Ovary (tissue), 9 donors: Measurements from ENCODE around the gene QSOX2. TPM values are rescaled to one million over a fixed set of nuclear protein-coding genes. Genes with fewer than 3 reads are reported as not detected.

Source experiments
- DNase-seq, 5 donors: peaks; one replicate each; pipeline ENCODE4 v3.0.0-alpha.2; 2019 to 2020
- H3K27ac ChIP-seq, 2 donors: fragments of 200-600 bp; one replicate each; pipeline versions ENCODE4 v1.5.1 to v1.8.0; 2019 to 2022
- H3K27me3 ChIP-seq: fragments of 200-600 bp; one replicate; pipeline ENCODE4 v1.8.0; 2022
- H3K36me3 ChIP-seq: fragments of 200-600 bp; sonication (generic); one replicate; pipeline ENCODE4 v1.5.1; 2019
- H3K4me1 ChIP-seq: one replicate; pipeline ENCODE4 v1.8.1; 2013; ENCODE audit warnings: mild to moderate bottlenecking, moderate library complexity; ENCODE audit not compliant: insufficient read depth
- H3K4me3 ChIP-seq: fragments of 200-600 bp; sonication (generic); one replicate; pipeline ENCODE4 v1.5.1; 2017
- H3K9me3 ChIP-seq, 2 donors: fragments of 200-600 bp in 1 of 2; sonication (generic) in 1 of 2; one replicate each; pipeline versions ENCODE4 v1.5.1 to v1.8.1; 2013 to 2019; ENCODE audit warnings: mild to moderate bottlenecking in 1 of 2, moderate library complexity in 1 of 2
- EP300 ChIP-seq: sonication (generic); formaldehyde crosslinking; IDR thresholded peaks from one replicate; pipeline ENCODE4 v1.6.1; 2017; ENCODE audit warnings: antibody characterized with exemption
- POLR2A ChIP-seq: fragments of 450-650 bp; IDR thresholded peaks from one replicate; pipeline ENCODE4 v1.6.1; 2017; ENCODE audit warnings: antibody characterized with exemption, mild to moderate bottlenecking, moderate library complexity
- WGBS, 3 donors: extraction: QIAGEN DNeasy Blood & Tissue Kit in 1 of 3; methylation state at CpG; one replicate each; pipeline versions ENCODE4 v1.1.5 to v1.1.7; 2013 to 2017; 5-methylcytosine and 5-hydroxymethylcytosine counted together
- intact Hi-C, 4 donors: fragments of 100-400 bp; cut with DNase I; formaldehyde crosslinking; loops; one replicate each; pipeline versions ENCODE4 v1.11.0 to v1.15.1; 2022 to 2023
- polyA plus RNA-seq, 2 donors: library from polyadenylated mRNA; stranded (reverse); fragments of 200-250 nt in 1 of 2; fragments of 350-450 nt in 1 of 2; fragmentation: Illumina TruSeq in 1 of 2; extraction: RNeasy Lipid Tissue Mini Kit (QIAGEN cat#74804) in 1 of 2; gene quantifications; one replicate each; pipeline ENCODE4 v1.2.3, GENCODE V29; 2013 to 2014
- total RNA-seq, 7 donors: library from RNA; depleted of rRNA in 2 of 7; stranded (reverse); fragments of >200 nt in 2 of 7; fragmentation: NEBNext Ultra II Directional in 3 of 7; extraction: Animal tissue kit (Norgen Biotek cat#: 25700) in 3 of 7; gene quantifications; one replicate each; pipeline versions ENCODE4 v1.1.0 to v1.2.4, GENCODE V29; 2016 to 2023
- TF ChIP-seq, protein P1 (sequence below), 3 donors: fragments of 450-650 bp in 2 of 3; fragments of 200-600 bp in 1 of 3; IDR thresholded peaks; one replicate each; pipeline versions ENCODE4 v1.5.1 to v1.8.0; 2016 to 2022; ENCODE audit warnings: antibody characterized with exemption in 3 of 3, mild to moderate bottlenecking in 1 of 3
- donor health status: DM: no; HTN: no; CAD: no; lungs with moderate emphysema.
- donor health status: DM: no; HTN: no; CAD: no.
- donor health status: Bipolar disorder and iron deficiency.
- donor health status: DM: yes; HTN: yes; CAD: no.
- donor health status: DM: no; HTN: no; CAD: no.
- donor health status: DM: yes; HTN: yes; CAD: no.

Gene QSOX2
- total and polyA plus RNA-seq, 9 donors = 5.6 to 14.3 (median 7.8) TPM

DNA sequence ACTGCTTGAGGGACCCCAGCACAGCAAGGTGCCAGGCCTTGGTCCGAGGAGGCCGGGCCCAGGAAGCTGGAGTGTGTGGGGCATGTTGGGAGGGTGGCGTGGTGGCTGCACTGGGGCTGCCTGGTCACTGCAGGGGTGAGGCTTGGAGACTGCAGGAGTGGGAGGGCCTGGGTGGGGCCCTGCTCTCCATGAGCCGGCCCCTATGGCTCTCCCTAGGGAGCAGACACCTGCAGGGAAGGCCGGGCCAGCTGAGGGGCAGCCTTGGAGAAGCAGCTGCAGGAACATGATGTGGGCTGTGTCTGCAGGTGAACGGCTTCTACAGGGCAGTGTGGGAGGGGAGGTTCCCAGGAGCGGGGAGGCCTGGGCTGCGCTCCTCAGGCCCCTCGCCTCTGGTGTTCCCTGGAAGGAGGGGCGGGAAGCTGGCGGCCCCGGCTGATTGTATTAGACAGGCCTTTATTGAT, 85.2 kb downstream of the QSOX2 start:
- DNase-seq = no peak
- Histone ChIP-seq H3K27me3 (no peaks in the 10 kb centered on the region), H3K9me3 (no peaks in the 10 kb centered on the region), H3K36me3 (no peaks in the 10 kb centered on the region), H3K4me1 (no peaks in the 10 kb centered on the region), H3K27ac (no peak overlapping the region), H3K4me3 (no peak overlapping the region)
- TF ChIP-seq POLR2A (no peak), EP300 (no peak)
- TF ChIP-seq, protein P1, sequence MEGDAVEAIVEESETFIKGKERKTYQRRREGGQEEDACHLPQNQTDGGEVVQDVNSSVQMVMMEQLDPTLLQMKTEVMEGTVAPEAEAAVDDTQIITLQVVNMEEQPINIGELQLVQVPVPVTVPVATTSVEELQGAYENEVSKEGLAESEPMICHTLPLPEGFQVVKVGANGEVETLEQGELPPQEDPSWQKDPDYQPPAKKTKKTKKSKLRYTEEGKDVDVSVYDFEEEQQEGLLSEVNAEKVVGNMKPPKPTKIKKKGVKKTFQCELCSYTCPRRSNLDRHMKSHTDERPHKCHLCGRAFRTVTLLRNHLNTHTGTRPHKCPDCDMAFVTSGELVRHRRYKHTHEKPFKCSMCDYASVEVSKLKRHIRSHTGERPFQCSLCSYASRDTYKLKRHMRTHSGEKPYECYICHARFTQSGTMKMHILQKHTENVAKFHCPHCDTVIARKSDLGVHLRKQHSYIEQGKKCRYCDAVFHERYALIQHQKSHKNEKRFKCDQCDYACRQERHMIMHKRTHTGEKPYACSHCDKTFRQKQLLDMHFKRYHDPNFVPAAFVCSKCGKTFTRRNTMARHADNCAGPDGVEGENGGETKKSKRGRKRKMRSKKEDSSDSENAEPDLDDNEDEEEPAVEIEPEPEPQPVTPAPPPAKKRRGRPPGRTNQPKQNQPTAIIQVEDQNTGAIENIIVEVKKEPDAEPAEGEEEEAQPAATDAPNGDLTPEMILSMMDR (IDR thresholded peaks at IDR 0.05) = no peak
- intact Hi-C loops = no loop called here
- 38 to 51% (median 43%) methylated on average over 11 to 12 of the region's 12 CpGs for WGBS, 3 donors

GRCh38 chr9:136159851-136160250, 85.8 kb downstream of the QSOX2 start:
- H3K27ac ChIP-seq = no peak overlapping the region
- H3K4me3 ChIP-seq = no peak overlapping the region
- no peaks in the 10 kb centered on the region for H3K36me3 ChIP-seq
- H3K4me1 ChIP-seq = no peaks in the 10 kb centered on the region
- H3K9me3 ChIP-seq = no peaks in the 10 kb centered on the region
- DNase-seq = no peak
- H3K27me3 ChIP-seq = no peaks in the 10 kb centered on the region
- intact Hi-C loops = no loop called here
- TF ChIP-seq, protein P1 (IDR thresholded peaks at IDR 0.05) = no peak
- TF ChIP-seq POLR2A (no peak), EP300 (no peak)
- 83 to 91% (median 86%) methylated on average over 16 of the region's 16 CpGs for WGBS, 3 donors

- Histone ChIP-seq H3K4me1 (no peaks in the 10 kb centered on the region), H3K27ac (no peak overlapping the region), H3K4me3 (no peak overlapping the region), H3K9me3 (no peaks in the 10 kb centered on the region), H3K27me3 (no peaks in the 10 kb centered on the region), H3K36me3 (no peaks in the 10 kb centered on the region)
- intact Hi-C loops = no loop called here
- WGBS, 3 donors = 34 to 47% (median 37%) methylated on average over 17 to 20 of the region's 20 CpGs
- no peak for DNase-seq
- no peak for TF ChIP-seq EP300
- TF ChIP-seq POLR2A = no peak
- TF ChIP-seq, protein P1 (IDR thresholded peaks at IDR 0.05) = no peak
These were observed 87.9 kb downstream of the QSOX2 start for GRCh38 chr9:136157477-136158265.

Other genes with a start within 250 kb of the QSOX2 start
- gene NACC2, start 150.5 kb downstream of the QSOX2 start, total RNA-seq = 10 to 100 TPM; 14.3 to 47.0 (median 29.8) TPM
- gene NACC2, start 150.5 kb downstream of the QSOX2 start, polyA plus RNA-seq = 1 to 10 TPM; 7.0 to 7.6 TPM
- gene TMEM250, start 126.9 kb downstream of the QSOX2 start, total RNA-seq = 10 to 100 TPM; 13.8 to 35.2 (median 26.2) TPM
- 10 to 100 TPM in 1 of 2 donors, 1 to 10 TPM in 1; 3.7 to 19.3 TPM for gene TMEM250, start 126.9 kb downstream of the QSOX2 start, polyA plus RNA-seq
- gene LHX3, start 40.7 kb downstream of the QSOX2 start, total RNA-seq = not detected
- not detected for gene LHX3, start 40.7 kb downstream of the QSOX2 start, polyA plus RNA-seq
- gene CCDC187, start 58.3 kb upstream of the QSOX2 start, total RNA-seq = 10 to 100 TPM in 1 of 7 donors, 1 to 10 TPM in 2, under 1 TPM in 3, not detected in 1; 0.03 to 15.7 (median 1.2) TPM
- under 1 TPM; 0.02 to 0.05 TPM for gene CCDC187, start 58.3 kb upstream of the QSOX2 start, polyA plus RNA-seq
- 10 to 100 TPM; 14.1 to 65.4 (median 36.4) TPM for gene GPSM1, start 81.7 kb upstream of the QSOX2 start, total RNA-seq
- gene GPSM1, start 81.7 kb upstream of the QSOX2 start, polyA plus RNA-seq = 10 to 100 TPM in 1 of 2 donors, under 1 TPM in 1; 0.57 to 26.6 TPM
- 10 to 100 TPM; 14.4 to 33.3 (median 24.2) TPM for gene DNLZ, start 117.9 kb upstream of the QSOX2 start, total RNA-seq
- gene DNLZ, start 117.9 kb upstream of the QSOX2 start, polyA plus RNA-seq = 10 to 100 TPM in 1 of 2 donors, 1 to 10 TPM in 1; 1.8 to 10.3 TPM
- 1 to 10 TPM in 4 of 7 donors, under 1 TPM in 3; 0.48 to 3.5 (median 1.3) TPM for gene CARD9, start 127.9 kb upstream of the QSOX2 start, total RNA-seq
- gene CARD9, start 127.9 kb upstream of the QSOX2 start, polyA plus RNA-seq = under 1 TPM in 1 of 2 donors, not detected in 1; 0.61 TPM
- 1 to 10 TPM; 5.4 to 9.6 (median 8.9) TPM for gene SNAPC4, start 154.4 kb upstream of the QSOX2 start, total RNA-seq
- 1 to 10 TPM; 3.7 to 7.3 TPM for gene SNAPC4, start 154.4 kb upstream of the QSOX2 start, polyA plus RNA-seq
- 10 to 100 TPM; 21.3 to 52.5 (median 28.9) TPM for gene ENTR1, start 164.8 kb upstream of the QSOX2 start, total RNA-seq
- 10 to 100 TPM; 19.3 to 24.5 TPM for gene ENTR1, start 164.8 kb upstream of the QSOX2 start, polyA plus RNA-seq
- 10 to 100 TPM; 18.7 to 46.0 (median 40.1) TPM for gene PMPCA, start 164.8 kb upstream of the QSOX2 start, total RNA-seq
- 10 to 100 TPM; 39.6 to 82.4 TPM for gene PMPCA, start 164.8 kb upstream of the QSOX2 start, polyA plus RNA-seq
- 10 to 100 TPM; 11.0 to 18.5 (median 15.4) TPM for gene INPP5E, start 194.0 kb upstream of the QSOX2 start, total RNA-seq
- 1 to 10 TPM; 3.4 to 9.7 TPM for gene INPP5E, start 194.0 kb upstream of the QSOX2 start, polyA plus RNA-seq
- gene SEC16A, start 237.2 kb upstream of the QSOX2 start, total RNA-seq = 10 to 100 TPM; 30.0 to 61.4 (median 50.2) TPM
- gene SEC16A, start 237.2 kb upstream of the QSOX2 start, polyA plus RNA-seq = 10 to 100 TPM; 27.6 to 37.2 TPM